GM21390 (cell line): ENCODE data around the gene CPN1.
"Not testable (repeated sequence)": the region's sequence is repeated elsewhere in the genome, so short reads cannot be mapped to it uniquely, and the experiment has no call there.

Source experiments
- ATAC-seq: cut with Tn5 transposase; IDR thresholded peaks from one replicate; pipeline ENCODE4 v1.9.1; 2021; ENCODE audit not compliant: unreplicated experiment

Gene CPN1

DNA sequence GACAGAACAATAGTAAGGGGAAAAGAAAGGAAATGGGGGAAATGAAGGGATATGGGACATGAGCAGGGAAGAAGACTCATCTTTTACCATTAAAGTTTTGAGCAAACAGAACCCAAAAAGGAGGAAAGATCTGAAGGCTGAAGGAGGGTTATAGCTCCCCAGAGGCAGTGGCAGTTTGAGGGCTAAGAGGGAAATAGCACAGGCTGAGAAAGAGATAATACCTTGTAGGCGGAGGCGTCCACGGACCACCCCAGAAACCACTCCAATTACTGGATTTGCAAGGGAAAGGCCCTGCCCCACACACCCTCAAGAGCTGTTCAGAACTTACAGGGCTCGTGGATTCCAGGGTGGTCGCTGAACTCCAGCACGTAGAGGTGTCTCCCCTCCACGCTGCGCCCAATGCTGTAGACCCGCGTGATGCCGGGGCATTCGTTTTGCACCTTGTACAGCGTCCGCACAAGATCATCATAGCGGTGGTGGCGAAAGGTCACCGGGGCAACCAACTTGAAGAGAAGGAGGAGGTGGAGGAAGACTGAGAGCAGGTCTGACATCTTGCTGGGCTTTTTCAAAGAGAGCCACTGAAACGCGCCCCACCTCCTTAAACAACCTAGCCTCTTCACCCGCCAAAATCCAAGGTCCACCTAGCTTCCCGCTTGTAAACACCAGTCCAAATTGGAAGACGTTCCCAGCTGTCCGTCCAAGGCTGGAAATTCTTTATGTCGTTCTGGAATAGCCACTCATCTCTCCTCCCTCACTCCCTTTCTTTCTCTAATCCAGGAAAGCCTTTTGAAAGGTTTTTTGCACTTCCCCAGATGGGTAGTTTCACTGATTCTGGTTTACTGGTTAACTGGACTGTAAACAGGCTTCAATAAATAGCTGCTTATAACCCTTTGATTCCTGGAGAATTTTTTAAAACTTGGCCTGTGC, at the start of gene CPN1:
Gene CPN1 (minus strand): TSS at position 795 of the 927 bp plus-strand sequence. CDS start 244 bp downstream, at position 551.
- ATAC-seq, result no peak

DNA sequence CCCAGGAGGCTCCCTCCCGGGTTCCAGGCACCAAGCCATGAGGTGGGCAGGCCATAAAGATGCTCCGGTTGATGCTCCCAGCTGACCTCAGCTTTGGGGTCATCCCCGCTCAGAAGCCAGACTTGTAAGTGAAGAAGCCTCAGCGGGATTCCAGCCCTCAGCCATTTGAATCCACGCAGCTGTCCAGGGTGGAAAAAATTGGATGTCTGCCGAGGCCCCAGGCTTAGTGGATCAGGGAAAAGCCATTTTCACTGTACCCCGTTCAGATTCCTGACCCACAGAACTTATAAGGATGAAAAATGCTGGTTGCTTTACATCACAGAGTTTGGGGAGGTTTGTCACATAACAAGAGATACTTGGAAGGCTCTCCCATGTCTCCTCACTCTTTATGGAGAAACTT, 49.2 kb upstream of the CPN1 start:
- ATAC-seq, result no peak

DNA sequence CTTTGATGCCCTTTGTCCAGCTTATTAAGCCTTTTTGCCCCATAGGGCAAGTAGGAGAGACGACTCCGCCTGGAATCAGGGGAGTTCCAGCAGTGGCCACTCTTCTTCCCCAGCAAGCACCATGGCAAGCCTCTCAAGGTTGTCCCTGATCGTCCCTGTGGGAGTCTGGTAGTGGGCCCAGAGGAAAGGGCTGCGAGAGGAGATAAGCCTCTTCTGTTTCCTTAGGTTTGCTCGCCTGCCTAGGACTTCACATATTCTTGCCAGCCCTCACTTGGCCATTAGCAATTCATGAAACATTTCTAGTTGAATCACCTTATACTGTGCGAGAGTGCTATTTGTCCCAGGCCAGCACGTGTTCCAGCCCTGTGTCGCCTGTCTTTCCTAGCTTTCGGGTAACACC, 47.8 kb upstream of the CPN1 start:
- ATAC-seq, result no peak

DNA sequence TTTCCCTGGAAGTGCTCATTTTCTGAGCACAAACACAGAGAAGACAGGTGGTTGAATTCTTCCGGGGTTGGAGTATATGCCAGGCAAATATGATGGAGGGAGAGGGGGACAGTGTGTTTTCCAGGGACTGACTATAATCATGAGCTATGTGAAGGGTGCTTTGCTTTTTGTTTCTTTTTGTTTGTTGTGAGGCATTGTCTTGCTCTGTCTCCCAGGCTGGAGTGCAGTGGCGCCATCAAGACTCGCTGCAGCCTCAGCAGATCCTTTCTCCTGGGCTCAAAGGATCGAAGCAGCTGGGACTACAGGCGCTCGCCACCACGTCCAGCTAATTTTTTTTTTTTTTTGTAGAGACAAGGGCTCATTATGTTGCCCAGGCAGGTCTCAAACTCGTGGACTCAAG, 47.3 kb upstream of the CPN1 start:
- no peak for ATAC-seq

DNA sequence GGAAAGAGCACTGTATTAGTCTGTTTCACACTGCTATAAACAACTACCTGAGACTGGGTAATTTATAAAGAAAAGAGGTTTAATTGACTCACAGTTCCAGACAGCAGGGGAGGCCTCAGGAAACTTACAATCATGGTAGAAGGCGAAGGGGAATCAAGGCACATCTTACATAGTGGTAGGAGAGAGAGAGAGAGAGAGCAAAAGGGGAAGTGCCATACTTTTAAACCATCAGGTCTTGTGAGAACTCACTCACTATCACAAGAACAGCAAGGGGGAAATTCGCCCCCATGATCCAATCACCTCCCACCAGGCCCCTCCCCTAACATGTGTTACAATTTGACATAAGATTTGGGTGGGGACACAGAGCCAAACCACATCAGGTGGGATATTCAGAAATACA, 43.7 kb upstream of the CPN1 start:
- not testable (repeated sequence) for ATAC-seq

DNA sequence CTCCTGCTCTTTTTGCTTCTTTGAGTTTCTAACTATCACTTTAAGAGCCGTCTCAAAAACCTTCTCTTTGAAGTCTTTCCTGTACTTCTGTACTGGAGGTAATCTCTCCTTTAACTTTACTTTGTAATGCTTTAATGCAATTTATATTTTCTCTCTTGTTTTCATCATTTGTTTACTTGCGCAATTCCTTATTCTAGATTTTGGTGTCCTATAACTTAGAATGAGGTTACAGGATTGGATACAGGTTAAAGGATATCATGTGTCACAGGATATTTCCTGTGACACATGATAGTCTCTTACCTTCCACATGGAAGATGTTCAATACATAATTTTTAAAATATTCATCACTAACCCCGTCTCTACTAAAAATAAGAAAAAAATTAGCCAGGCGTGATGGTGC, 42.4 kb upstream of the CPN1 start:
- ATAC-seq, result no peak

DNA sequence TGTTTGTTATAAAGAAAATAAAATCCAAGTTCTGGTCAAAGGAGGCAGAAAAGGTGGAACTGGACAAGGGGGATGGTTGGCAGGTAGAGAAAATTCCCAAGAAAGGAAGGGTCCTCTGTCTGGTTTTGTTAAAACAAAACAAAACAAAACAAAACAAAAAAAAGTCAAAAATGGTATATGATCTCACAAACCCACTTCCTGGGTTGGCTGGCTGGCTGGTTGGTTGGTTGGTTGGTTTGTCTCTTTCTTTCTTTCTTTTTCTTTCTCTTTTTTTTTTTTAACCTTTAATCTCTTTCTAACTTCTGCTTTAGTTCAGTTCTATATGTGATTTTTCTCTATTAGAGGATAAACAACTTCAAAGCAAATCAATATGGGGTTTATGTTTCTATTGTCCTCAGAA, 41.1 kb upstream of the CPN1 start:
- ATAC-seq, result no peak

DNA sequence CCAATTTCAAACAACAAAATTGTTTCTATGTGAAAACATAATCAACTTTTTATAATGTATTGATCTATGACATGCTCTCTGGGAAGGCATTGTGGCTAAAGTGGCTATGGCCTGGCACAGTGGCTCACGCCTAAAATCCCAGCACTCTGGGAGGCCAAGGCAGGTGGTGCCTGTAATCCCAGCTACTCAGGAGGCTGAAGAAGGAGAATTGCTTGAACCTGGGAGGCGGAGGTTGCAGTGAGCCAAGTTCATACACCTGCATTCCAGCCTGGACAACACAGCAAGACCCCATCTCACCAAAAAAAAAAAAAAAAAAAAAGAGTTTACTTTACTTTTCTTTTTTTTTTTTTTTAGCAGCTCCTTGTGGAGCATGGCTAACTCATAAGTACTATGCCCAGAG, 38.9 kb upstream of the CPN1 start:
- ATAC-seq, result no peak

DNA sequence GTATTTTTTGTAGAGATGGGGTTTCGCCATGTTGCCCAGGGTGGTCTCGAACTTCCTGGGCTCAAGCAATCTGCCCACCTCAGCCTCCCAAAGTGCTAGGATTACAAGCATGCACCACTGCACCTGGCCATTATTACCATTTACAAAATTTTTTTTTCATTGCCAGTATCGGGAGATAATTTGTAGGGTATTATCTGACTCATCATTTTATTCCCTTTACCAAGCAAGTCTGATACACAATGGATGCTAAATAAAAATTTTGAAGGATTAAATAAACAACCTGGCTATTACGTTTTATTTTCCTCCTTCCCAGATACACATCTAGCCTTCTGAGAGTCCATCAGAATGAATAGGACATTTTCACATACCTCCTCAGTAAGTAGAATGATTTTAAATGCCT, 38.1 kb upstream of the CPN1 start:
- ATAC-seq, result no peak

DNA sequence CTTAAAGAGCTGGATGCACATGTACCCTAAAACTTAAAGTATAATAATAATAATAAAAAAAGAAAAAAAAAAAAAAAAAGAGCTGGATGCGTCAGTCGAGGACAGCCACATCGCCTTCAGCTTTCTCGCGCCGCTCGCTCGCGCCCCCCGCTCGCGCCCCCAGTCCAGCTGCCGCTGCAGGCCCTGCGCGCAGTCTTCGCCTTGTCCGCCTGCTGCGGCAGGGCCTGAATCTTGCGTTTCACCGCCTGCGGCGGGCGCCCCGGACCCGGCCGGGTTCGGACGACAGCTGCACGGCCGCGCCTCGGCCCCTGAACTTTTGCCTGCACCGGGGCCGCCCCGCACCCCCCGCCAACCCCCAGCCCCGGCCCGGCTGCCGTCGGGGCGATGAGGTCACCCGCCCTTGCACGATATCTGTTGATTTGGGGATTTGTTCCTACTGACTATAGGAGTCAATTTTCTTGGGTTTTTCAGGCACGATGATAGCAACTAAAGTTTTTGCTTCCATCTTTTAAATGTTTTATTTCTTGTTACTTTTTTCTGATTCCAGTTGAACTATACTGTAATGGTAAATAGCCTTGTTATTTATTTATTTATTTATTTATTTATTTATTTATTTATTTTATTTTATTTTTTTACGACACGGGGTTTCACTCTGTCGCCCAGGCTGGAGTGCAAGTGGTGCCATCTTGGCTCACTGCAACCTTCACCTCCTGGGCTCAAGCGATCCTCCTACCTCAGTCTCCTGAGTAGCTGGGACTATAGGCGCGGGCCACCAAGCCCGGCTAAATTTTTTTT, 33.5 kb upstream of the CPN1 start:
- no peak for ATAC-seq

DNA sequence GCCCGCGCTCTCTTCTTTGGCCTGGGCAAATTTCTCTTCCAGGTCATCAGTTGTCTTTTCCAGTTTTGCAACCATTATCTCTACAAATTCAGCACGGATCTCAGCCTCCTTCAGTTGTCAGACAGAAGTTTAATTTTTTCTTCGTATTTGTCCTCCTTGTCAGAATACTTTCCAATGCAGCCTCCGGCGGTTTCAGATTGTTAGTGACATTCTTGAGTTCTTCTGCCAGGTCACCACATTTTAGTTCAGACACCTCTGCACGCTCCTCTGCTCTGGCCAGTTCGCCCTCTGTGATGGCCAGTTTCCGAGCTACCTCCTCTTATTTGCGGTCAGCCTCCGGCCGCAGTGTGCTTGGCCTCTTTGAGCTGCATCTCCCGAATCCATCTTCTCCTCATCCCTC, 32.8 kb upstream of the CPN1 start:
- ATAC-seq, result no peak

DNA sequence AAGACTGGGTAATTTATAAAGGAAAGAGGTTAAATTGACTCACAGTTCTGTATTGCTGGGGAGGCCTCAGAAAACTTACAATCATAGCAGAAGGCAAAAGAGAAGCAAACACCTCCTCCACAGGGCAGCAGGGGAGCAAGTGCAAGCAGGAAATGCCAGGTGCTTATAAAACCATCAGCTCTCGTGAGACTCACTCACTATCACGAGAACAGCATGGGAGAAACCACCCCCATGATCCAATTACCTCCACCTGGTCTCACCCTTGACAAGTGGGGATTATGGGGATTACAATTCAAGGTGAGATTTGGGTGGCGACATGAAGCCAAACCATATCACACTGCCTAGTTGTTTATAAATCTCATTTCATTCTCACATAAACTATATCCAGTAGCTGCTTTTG, 28.0 kb upstream of the CPN1 start:
- ATAC-seq, result no peak

DNA sequence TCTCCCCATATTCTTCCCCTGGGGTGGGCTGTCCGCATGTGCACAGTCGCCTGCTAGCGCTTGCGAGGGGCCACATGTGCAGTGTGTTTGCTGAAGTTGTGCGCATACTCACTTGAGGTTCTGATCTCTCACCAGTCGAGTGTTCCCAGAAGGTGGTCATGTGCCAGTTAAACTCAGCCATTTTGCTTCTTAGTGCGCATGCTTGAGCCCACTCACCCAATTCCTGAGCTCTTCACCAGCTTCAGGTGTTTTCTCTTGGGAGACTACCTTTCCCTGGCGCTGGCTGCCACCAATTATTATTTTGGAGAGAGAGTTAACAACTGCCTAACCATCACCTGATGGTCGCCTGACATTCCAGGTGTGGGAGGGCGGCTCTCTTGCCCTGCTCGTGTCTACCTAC, 25.2 kb upstream of the CPN1 start:
- no peak for ATAC-seq

DNA sequence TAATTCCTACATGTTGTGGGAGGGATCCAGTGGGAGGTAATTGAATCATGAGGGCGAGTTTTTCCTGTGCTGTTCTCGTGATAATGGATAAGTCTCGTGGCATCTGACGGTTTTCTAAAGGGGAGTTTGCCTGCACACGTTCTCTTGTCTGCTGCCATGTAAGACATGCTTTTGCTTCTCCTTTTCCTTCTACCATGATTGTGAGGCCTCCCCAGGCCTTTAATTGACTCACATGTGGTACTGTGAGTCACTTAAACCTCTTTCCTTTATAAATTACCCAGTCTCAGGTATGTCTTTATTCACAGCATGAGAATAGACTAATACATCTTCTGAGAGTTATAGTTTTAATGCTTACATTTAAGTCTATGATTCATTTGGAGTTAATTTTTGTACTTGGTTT, 22.6 kb upstream of the CPN1 start:
- ATAC-seq, result no peak

DNA sequence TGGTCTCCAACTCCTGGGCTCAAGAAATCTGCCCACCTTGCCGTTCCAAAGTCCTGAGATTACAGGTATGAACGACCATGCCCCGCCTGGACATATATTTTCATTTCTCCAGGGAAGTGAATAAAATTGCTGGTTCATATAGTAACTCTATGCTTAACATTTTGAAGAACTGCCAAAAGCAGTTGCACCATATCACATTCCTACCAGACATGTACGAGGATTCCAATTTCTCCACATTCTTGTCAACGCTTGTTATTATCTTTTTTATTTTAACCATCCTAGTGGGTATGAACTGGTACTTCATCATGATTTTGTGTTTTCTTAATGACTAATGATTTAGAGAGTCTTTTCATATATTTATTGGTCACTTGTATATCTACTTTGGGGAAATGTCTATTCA, 21.9 kb upstream of the CPN1 start:
- ATAC-seq, result no peak

DNA sequence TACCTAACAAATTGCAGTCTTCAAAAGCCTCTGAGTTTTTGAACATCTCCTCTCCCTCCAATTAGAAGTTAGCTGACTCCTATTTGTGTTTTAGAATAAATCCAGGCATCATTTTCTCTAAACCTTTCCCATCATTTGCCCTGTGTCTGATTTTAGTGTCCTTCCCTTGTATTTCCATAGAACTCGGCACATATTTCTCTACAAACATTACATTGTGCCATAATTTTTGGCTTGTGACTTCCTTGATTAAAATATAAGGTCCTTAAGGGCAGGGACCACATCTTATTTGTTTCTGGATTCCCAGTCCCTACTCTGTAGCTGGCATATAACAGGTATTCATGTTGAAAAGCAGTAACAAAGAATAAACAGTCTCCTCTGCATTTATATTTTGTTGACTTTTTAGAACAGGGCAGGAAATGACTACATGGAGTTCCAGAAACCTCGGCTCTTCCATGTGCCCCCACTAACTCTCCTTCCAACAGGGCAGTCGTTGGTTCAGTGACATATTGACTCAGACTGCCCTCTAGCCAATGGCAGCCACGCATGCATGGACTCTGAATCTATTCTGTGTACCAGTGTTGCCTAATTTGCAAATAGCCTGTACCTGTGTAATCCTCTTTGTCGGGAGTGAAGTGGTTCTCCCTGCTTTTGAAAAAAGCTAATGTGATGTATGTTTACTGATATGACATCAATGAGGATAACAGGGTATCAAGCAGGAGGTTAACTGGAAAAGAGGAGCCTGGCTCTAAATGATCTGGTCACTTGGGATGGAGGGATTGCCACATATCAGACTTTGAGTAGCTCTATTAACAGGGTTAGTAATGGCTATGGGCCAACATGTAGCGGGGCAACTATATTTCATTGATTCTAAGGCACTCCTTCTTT, 19.8 kb upstream of the CPN1 start:
- no peak for ATAC-seq

DNA sequence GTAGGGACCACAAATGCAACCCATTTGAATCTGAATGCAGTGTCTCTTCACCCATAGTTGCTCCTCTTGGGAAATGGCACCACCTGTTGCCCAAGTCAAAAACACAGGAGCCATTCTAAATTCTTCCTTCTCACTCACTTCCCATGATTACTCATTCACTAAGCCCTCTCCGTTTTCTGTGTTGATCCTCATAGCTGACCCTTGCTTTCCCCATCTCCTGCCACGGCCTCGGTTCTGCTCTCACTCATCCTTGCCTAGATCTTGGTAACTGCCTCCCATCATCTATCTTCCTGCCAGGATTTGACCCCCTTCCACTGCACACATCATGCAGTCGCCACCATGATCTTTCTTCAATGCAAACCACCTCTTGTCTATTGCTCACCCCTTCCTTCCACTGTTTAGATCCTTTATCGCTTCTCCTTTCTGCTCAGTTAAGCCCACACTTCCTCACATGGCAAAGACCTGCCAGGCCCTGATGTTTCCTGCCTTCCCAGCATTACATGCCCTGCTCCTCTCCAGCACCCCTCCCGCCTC, 19.0 kb upstream of the CPN1 start:
- ATAC-seq, result no peak

DNA sequence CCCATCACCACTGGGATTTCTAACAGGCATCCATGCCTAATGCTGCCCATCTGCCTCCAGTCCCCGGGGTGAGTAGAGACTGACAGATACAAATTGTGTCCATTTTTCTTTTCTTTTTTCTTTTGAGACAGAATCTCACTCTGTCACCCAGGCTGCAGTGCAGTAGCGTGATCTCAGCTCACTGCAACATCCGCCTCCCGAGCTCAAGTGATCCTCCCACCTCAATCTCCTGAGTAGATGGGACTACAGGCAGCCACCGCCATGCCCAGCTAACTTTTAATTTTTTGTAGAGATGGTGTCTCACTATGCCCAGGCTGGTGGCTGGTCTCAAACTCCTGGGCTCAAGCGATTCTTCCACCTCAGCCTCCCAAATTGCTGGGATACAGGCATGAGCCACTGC, 7.6 kb upstream of the CPN1 start:
- no peak for ATAC-seq

DNA sequence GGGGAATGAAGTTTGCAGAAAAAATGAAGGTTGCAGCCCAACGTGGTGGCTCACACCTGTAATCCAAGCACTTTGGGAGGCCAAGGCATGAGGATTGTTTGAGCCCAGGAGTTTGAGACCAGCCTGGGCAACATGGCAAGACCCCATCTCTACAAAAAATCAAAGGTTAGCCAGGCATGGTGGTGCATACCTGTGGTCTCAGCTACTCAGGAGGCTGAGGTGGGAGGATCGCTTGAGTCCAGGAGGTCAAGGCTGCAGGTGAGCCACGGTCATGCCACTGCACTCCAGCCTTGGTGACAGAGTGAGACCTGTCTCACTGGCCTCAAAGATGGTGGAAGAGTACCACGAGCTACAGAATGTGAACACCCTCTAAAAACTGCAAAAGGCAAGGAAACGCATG, 5.0 kb upstream of the CPN1 start:
- not testable (repeated sequence) for ATAC-seq

DNA sequence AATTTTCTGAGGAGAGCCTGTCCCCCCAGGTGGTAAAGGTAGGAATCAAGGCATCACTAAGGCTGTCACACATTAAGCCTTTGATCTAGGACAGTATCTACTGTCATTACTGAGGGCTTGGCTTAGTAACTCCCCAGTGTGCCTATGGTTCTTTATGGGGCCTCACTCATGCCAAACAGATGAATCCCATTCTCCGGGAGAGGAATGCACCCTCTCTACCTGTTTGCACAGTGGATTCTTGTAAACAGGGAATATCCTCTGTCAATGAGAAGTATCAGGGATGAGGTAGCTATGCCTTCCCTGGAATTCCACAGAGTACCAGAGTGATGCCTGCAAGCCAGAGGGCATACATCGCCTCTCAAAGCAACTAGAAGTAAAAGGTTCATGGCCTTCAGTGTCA, 3.9 kb upstream of the CPN1 start:
- no peak for ATAC-seq

DNA sequence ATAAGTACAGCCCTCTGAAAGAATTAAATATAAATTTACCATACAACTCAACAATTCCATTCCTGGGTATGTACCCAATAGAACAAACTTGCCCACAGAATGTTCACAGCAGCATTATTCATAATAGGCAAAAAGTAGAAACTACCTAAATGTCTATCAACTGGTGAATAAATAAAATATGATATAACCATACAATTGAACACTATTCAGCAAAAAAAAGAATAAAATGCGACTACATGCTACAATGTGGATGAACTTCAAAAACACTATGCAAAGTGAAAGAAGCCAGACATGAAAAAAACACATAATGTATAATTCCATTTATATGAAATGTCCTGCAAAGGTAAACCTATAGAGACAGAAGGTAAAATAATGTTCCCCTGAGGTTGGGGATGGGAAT, 2.0 kb upstream of the CPN1 start:
- ATAC-seq, result no peak
